Ovary (tissue), 9 donors: ENCODE measurements around the gene FAM20C. TPM values are rescaled to one million over a fixed set of nuclear protein-coding genes. Genes with fewer than 3 reads are reported as not detected.

Experiments used
- DNase-seq, 5 donors: peaks; one replicate each; pipeline ENCODE4 v3.0.0-alpha.2; 2019 to 2020
- H3K27ac ChIP-seq, 2 donors: fragments of 200-600 bp; one replicate each; pipeline versions ENCODE4 v1.5.1 to v1.8.0; 2019 to 2022
- H3K27me3 ChIP-seq: fragments of 200-600 bp; one replicate; pipeline ENCODE4 v1.8.0; 2022
- H3K36me3 ChIP-seq: fragments of 200-600 bp; sonication (generic); one replicate; pipeline ENCODE4 v1.5.1; 2019
- H3K4me1 ChIP-seq: one replicate; pipeline ENCODE4 v1.8.1; 2013; ENCODE audit warnings: mild to moderate bottlenecking, moderate library complexity; ENCODE audit not compliant: insufficient read depth
- H3K4me3 ChIP-seq: fragments of 200-600 bp; sonication (generic); one replicate; pipeline ENCODE4 v1.5.1; 2017
- H3K9me3 ChIP-seq, 2 donors: fragments of 200-600 bp in 1 of 2; sonication (generic) in 1 of 2; one replicate each; pipeline versions ENCODE4 v1.5.1 to v1.8.1; 2013 to 2019; ENCODE audit warnings: mild to moderate bottlenecking in 1 of 2, moderate library complexity in 1 of 2
- EP300 ChIP-seq: sonication (generic); formaldehyde crosslinking; IDR thresholded peaks from one replicate; pipeline ENCODE4 v1.6.1; 2017; ENCODE audit warnings: antibody characterized with exemption
- POLR2A ChIP-seq: fragments of 450-650 bp; IDR thresholded peaks from one replicate; pipeline ENCODE4 v1.6.1; 2017; ENCODE audit warnings: antibody characterized with exemption, mild to moderate bottlenecking, moderate library complexity
- WGBS, 3 donors: extraction: QIAGEN DNeasy Blood & Tissue Kit in 1 of 3; methylation state at CpG; one replicate each; pipeline versions ENCODE4 v1.1.5 to v1.1.7; 2013 to 2017; 5-methylcytosine and 5-hydroxymethylcytosine counted together
- intact Hi-C, 4 donors: fragments of 100-400 bp; cut with DNase I; formaldehyde crosslinking; loops; one replicate each; pipeline versions ENCODE4 v1.11.0 to v1.15.1; 2022 to 2023
- polyA plus RNA-seq, 2 donors: library from polyadenylated mRNA; stranded (reverse); fragments of 200-250 nt in 1 of 2; fragments of 350-450 nt in 1 of 2; fragmentation: Illumina TruSeq in 1 of 2; extraction: RNeasy Lipid Tissue Mini Kit (QIAGEN cat#74804) in 1 of 2; gene quantifications; one replicate each; pipeline ENCODE4 v1.2.3, GENCODE V29; 2013 to 2014
- total RNA-seq, 7 donors: library from RNA; depleted of rRNA in 2 of 7; stranded (reverse); fragments of >200 nt in 2 of 7; fragmentation: NEBNext Ultra II Directional in 3 of 7; extraction: Animal tissue kit (Norgen Biotek cat#: 25700) in 3 of 7; gene quantifications; one replicate each; pipeline versions ENCODE4 v1.1.0 to v1.2.4, GENCODE V29; 2016 to 2023
- TF ChIP-seq, protein P1 (sequence below), 3 donors: fragments of 450-650 bp in 2 of 3; fragments of 200-600 bp in 1 of 3; IDR thresholded peaks; one replicate each; pipeline versions ENCODE4 v1.5.1 to v1.8.0; 2016 to 2022; ENCODE audit warnings: antibody characterized with exemption in 3 of 3, mild to moderate bottlenecking in 1 of 3
- donor health status: DM: no; HTN: no; CAD: no; lungs with moderate emphysema.
- donor health status: DM: no; HTN: no; CAD: no.
- donor health status: Bipolar disorder and iron deficiency.
- donor health status: DM: yes; HTN: yes; CAD: no.
- donor health status: DM: no; HTN: no; CAD: no.
- donor health status: DM: yes; HTN: yes; CAD: no.

The FAM20C gene
- total and polyA plus RNA-seq, 9 donors = 6.2 to 80.4 (median 33.5) TPM

DNA sequence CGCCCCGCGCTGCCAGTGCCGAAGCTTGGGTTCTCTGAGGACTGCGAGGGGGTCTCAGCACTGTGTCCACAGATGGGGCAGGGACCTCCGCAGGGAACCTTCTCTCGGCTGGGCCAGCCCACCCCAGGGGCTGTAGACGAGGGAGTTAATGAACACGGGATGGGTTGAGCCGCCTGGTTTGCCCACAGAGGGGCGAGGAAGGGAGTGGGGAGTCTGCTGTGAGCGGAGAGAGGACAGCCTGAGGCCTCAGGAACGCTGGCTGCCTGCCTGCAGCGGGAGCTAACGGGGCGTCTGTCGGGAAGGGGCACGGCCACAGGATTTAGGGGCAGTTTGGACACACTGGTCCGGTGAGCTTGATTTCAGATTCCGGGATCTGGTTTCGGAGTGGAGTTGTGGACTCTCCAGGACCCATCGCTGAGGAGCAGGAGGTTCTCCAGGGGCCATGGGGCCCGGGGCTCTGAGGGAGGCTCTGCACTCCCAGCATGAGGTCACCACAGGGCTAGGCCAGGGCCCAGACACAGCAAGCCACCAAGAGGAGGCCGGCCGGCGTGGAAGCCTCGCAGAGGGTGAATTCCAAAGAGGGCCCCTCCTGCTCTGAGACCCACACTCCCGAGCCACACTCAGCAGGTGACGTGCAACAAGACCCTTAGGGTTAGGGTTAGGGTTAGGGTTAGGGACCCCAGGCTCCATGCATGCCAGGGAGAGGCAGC lies 19.0 kb upstream of the FAM20C start:
- no peaks in the 10 kb centered on the region for H3K36me3 ChIP-seq

DNA sequence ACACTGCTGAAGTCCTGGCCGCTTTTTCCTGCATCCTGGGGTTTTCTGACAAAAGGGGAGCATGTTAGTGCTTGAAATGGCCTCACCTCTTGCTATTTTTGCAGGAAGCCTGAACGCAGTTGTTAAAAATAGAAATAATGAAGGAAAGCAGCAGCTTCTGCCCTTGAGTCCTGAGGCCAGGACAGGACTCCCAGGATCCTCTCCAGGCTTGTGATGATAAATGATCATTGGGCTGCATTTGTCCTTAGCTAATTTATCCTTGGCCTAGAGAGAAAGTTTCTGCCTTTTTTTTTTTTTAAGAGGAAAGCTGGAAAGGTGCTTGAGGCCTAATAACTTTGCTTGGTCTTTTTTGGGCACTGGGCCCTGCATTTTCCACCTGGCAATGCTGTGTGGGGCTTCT lies 17.7 kb upstream of the FAM20C start:
- 41 to 45% (median 43%) methylated on average over 2 of the region's 2 CpGs for WGBS, 3 donors
- no peak overlapping the region for H3K4me3 ChIP-seq
- no peaks in the 10 kb centered on the region for H3K9me3 ChIP-seq
- TF ChIP-seq, protein P1, sequence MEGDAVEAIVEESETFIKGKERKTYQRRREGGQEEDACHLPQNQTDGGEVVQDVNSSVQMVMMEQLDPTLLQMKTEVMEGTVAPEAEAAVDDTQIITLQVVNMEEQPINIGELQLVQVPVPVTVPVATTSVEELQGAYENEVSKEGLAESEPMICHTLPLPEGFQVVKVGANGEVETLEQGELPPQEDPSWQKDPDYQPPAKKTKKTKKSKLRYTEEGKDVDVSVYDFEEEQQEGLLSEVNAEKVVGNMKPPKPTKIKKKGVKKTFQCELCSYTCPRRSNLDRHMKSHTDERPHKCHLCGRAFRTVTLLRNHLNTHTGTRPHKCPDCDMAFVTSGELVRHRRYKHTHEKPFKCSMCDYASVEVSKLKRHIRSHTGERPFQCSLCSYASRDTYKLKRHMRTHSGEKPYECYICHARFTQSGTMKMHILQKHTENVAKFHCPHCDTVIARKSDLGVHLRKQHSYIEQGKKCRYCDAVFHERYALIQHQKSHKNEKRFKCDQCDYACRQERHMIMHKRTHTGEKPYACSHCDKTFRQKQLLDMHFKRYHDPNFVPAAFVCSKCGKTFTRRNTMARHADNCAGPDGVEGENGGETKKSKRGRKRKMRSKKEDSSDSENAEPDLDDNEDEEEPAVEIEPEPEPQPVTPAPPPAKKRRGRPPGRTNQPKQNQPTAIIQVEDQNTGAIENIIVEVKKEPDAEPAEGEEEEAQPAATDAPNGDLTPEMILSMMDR (IDR thresholded peaks at IDR 0.05) = no peak
- TF ChIP-seq EP300 (no peak), POLR2A (no peak)
- H3K36me3 ChIP-seq = no peaks in the 10 kb centered on the region
- H3K27me3 ChIP-seq = no peaks in the 10 kb centered on the region
- DNase-seq = no peak
- no peaks in the 10 kb centered on the region for H3K4me1 ChIP-seq
- H3K27ac ChIP-seq = no peak overlapping the region
- intact Hi-C loops = no loop called here

More for the DNA sequence above, 19.0 kb upstream of the FAM20C start:
- no peaks in the 10 kb centered on the region for H3K9me3 ChIP-seq
- no peak overlapping the region for H3K27ac ChIP-seq
- H3K4me3 ChIP-seq = no peak overlapping the region
- TF ChIP-seq EP300 = no peak
- no peak for TF ChIP-seq POLR2A
- intact Hi-C loops = no loop called here
- no peaks in the 10 kb centered on the region for H3K27me3 ChIP-seq
- no peak for DNase-seq
- 84 to 85% (median 85%) methylated on average over 29 of the region's 29 CpGs for WGBS, 3 donors
- no peaks in the 10 kb centered on the region for H3K4me1 ChIP-seq

DNA sequence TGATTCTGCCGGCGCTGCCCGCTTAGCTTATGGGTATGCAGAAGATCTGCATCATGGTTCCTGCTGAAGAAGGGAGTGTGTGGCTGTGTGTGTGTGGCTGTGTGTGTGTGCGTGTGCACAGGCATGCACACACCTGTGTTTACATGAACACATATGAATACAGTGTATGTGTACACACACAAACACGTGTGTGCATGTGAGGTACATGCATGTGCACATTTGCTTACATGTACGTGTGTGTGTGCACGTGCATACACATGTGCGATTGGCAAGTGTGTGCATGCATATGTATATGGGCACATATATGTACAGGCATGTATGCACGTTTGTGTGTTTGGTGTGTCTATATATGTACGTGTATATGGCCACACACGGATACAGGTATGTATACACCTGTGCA lies 16.4 kb upstream of the FAM20C start:
- no peak for TF ChIP-seq EP300
- no peak for TF ChIP-seq POLR2A
- TF ChIP-seq, protein P1 (IDR thresholded peaks at IDR 0.05) = no peak
- Histone ChIP-seq H3K4me1 (no peaks in the 10 kb centered on the region), H3K27ac (no peak overlapping the region), H3K9me3 (no peaks in the 10 kb centered on the region), H3K36me3 (no peaks in the 10 kb centered on the region), H3K4me3 (no peak overlapping the region), H3K27me3 (no peaks in the 10 kb centered on the region)
- 87 to 93% (median 88%) methylated on average over 11 of the region's 11 CpGs for WGBS, 3 donors
- intact Hi-C loops = no loop called here
- DNase-seq = no peak

DNA sequence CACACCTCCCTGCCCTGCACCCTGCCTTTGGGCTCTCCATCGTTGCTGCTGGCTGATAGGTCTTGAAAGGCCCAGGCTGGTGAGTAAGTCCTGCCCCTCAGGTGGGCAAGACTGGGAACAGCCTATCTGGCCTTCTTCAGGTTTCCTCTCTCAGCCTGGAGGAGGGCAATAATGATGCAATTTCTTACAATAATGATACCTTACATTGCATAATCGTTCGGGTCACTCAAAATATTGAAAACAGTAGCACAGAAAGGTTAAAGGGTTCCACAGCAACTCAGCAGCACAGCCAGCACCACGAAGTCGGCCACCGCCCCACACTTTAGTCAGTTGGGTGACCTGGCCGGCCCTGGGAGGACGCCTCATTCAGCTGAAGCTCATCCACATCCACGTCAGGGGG lies 16.0 kb upstream of the FAM20C start:
- H3K4me3 ChIP-seq = no peak overlapping the region
- no peak for DNase-seq
- H3K9me3 ChIP-seq = no peaks in the 10 kb centered on the region
- intact Hi-C loops = no loop called here
- no peaks in the 10 kb centered on the region for H3K36me3 ChIP-seq
- no peaks in the 10 kb centered on the region for H3K27me3 ChIP-seq
- H3K4me1 ChIP-seq = no peaks in the 10 kb centered on the region
- WGBS, 3 donors = 80 to 86% (median 85%) methylated on average over 9 of the region's 9 CpGs
- TF ChIP-seq, protein P1 (IDR thresholded peaks at IDR 0.05) = no peak
- TF ChIP-seq POLR2A = no peak
- no peak for TF ChIP-seq EP300
- H3K27ac ChIP-seq = no peak overlapping the region

DNA sequence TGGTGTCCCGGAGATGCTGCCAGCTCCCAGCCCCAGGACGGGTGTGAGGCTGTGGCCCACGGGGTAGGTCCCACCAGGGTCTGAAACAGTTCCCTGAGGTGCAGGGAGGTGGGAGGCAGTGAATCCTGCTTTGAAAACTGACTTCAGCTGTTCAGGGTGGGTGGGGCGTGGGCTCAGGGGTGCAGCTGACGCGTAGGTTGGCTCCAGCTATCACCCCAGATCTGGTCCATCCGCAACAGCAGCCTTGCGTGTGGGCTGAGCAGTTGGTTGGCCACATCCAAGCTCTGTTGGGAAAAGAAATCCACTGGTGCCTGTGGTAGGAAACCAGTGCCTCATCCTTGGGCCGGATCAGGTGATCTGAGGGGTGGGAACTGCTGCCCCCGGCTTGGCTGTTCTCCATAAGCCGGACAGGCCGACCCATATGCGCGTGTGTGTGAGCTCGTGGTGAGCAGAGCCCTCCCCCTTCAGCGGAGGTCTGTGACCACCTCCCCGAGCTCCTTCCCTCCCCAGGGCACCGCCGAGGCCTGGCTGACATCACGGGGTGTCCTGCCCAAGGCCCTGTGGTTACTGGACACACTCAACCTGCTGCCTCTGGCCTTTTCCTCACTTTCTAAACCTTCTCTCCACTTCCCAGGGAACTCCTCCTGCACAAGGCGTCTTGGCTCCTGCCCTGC lies 15.4 kb upstream of the FAM20C start:
- no peak for DNase-seq
- no peak overlapping the region for H3K4me3 ChIP-seq
- TF ChIP-seq EP300 (no peak), POLR2A (no peak)
- TF ChIP-seq, protein P1 (IDR thresholded peaks at IDR 0.05) = no peak
- H3K27ac ChIP-seq = no peak overlapping the region
- H3K4me1 ChIP-seq = no peaks in the 10 kb centered on the region
- no peaks in the 10 kb centered on the region for H3K9me3 ChIP-seq
- intact Hi-C loops = no loop called here
- H3K27me3 ChIP-seq = no peaks in the 10 kb centered on the region
- H3K36me3 ChIP-seq = no peaks in the 10 kb centered on the region
- WGBS, 3 donors = 74 to 80% (median 77%) methylated on average over 21 of the region's 21 CpGs
